Measurements from ENCODE around the gene DPT.

- TF ChIP-seq CTCF (conservative IDR thresholded peaks at IDR 0.05) (no peak), ZFX (IDR thresholded peaks at IDR 0.05) (no peak)
Observed at GRCh38 chr1:168708698-168709404, 20.2 kb downstream of the DPT start.
